GM13976 (cell line): Measurements from ENCODE around the gene ITIH3.

Source experiments
- DNase-seq: peaks from one replicate; pipeline ENCODE4 v3.0.0; 2012; ENCODE audit warnings: low spot score
- CTCF ChIP-seq: IDR thresholded peaks from 2 replicates; pipeline ENCODE4 v1.5.1; 2012; ENCODE audit warnings: borderline replicate concordance, mild to moderate bottlenecking; ENCODE audit not compliant: insufficient read depth; ENCODE audit errors: extremely low read depth, missing control alignments, control extremely low read depth
- in situ Hi-C: fragments of 300-500 bp; cut with MboI; formaldehyde crosslinking; loops from one replicate; pipeline ENCODE4 v1.12.0; 2022; ENCODE audit warnings: low sequenced_read_pairs, mixed read lengths, inconsistent platforms; ENCODE audit not compliant: unreplicated experiment

Gene ITIH3

GRCh38 chr3:52805270-52806039, 10.9 kb downstream of the ITIH3 start:
- no peak for TF ChIP-seq CTCF
- DNase-seq: no peak
- in situ Hi-C loops: no loop called here

- no peak for DNase-seq
- TF ChIP-seq CTCF: no peak
- in situ Hi-C loops: no loop called here
Observed at GRCh38 chr3:52809149-52809548, 14.6 kb downstream of the ITIH3 start.

GRCh38 chr3:52809662-52810377, 15.2 kb downstream of the ITIH3 start:
- in situ Hi-C loops: no loop called here
- DNase-seq: no peak
- TF ChIP-seq CTCF: no peak

GRCh38 chr3:52810923-52811322, 16.3 kb downstream of the ITIH3 start:
- in situ Hi-C loops: no loop called here
- no peak for DNase-seq
- TF ChIP-seq CTCF: no peak

GRCh38 chr3:52811452-52812011, 16.9 kb downstream of the ITIH3 start:
- no peak for TF ChIP-seq CTCF
- DNase-seq: no peak
- in situ Hi-C loops: no loop called here

GRCh38 chr3:52813810-52814209, 19.2 kb downstream of the ITIH3 start:
- in situ Hi-C loops: no loop called here
- DNase-seq: no peak
- TF ChIP-seq CTCF: no peak
